IPS-15b (cell line): ENCODE measurements around the gene GOLGA8R.
"Not testable (repeated sequence)": the region's sequence is repeated elsewhere in the genome, so short reads cannot be mapped to it uniquely, and the experiment has no call there.

Source experiments
- H3K27me3 ChIP-seq: one replicate; pipeline ENCODE4 v1.6.1; 2013; ENCODE audit warnings: low read length; ENCODE audit not compliant: control insufficient read depth, insufficient read depth
- H3K36me3 ChIP-seq: one replicate; pipeline ENCODE4 v1.6.1; 2013; ENCODE audit warnings: low read length; ENCODE audit not compliant: control insufficient read depth, insufficient read depth
- H3K4me1 ChIP-seq: one replicate; pipeline ENCODE4 v1.6.1; 2013; ENCODE audit warnings: mild to moderate bottlenecking, low read length; ENCODE audit not compliant: control insufficient read depth, insufficient read depth
- H3K4me3 ChIP-seq: one replicate; pipeline ENCODE4 v1.5.1; 2013; ENCODE audit warnings: low read depth, low read length
- H3K9ac ChIP-seq: one replicate; pipeline ENCODE4 v1.6.1; 2013; ENCODE audit warnings: low read depth, mild to moderate bottlenecking, low read length
- H3K9me3 ChIP-seq: one replicate; pipeline ENCODE4 v1.6.1; 2013; ENCODE audit warnings: mild to moderate bottlenecking, low read length; ENCODE audit not compliant: control insufficient read depth, insufficient read depth

Gene GOLGA8R

GRCh38 chr15:30377082-30377413 lies 37.0 kb downstream of the GOLGA8R start:
- H3K4me3 ChIP-seq, H3K36me3 ChIP-seq, H3K27me3 ChIP-seq, H3K9ac ChIP-seq, H3K9me3 ChIP-seq, H3K4me1 ChIP-seq: not testable (repeated sequence)

DNA sequence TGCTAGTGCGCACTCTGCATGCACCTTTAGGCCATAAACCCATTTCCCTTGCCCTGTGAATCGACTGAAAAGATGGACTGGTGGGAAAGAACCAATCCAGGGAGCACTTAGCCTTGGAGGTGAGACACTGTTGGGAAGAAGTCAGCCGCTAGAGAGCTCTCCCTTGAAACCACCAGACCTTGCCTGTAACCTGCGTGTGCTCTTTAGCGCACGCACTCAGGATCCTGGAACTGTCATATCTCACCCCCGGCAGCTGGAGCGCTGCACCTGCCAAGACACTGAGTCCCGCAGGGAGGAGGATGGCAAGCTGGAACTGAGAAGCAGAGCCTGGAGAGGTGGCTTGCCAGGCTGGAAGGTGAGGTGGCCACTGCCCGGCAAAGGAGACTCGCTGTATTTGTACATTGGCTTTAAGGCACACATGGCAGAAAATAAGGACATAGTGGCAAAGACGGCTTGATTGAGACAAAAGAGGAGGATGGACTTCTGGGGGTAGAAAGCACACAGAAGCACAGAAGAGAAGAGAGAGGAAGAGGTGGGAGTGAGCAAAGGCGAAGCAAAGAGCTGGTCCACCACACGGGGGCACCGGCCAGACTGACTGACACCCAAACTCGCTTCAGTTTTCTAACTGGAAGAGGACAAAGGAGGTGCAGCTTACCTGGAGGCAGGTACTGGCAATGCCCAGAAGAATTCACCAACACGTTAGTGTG lies 37.5 kb downstream of the GOLGA8R start:
- not testable (repeated sequence) for H3K36me3 ChIP-seq, H3K4me3 ChIP-seq, H3K4me1 ChIP-seq, H3K9me3 ChIP-seq, H3K27me3 ChIP-seq, H3K9ac ChIP-seq

DNA sequence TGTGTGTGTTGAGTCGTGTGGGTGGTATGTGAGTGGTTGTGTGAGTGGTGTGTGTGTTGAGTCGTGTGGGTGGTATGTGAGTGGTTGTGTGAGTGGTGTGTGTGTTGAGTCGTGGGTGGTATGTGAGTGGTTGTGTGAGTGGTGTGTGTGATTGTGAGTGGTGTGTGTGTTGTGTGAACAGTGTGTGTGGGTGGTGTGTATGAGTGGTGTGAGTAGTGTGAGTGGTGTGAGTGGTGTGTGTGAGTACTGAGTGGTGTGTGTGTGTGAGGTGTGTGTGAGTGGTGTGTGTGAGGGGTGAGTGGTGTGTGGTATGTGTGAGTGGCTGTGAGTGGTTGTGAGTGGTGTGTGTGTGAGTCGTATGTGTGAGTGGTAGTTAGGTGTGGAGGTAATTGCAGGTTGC lies 38.2 kb downstream of the GOLGA8R start:
- H3K4me1 ChIP-seq, H3K9ac ChIP-seq, H3K9me3 ChIP-seq, H3K36me3 ChIP-seq, H3K27me3 ChIP-seq, H3K4me3 ChIP-seq: not testable (repeated sequence)

GRCh38 chr15:30374862-30375261 lies 39.2 kb downstream of the GOLGA8R start:
- not testable (repeated sequence) for H3K9me3 ChIP-seq, H3K27me3 ChIP-seq, H3K9ac ChIP-seq

GRCh38 chr15:30368271-30368670 lies 45.8 kb downstream of the GOLGA8R start:
- H3K27me3 ChIP-seq, H3K36me3 ChIP-seq, H3K4me3 ChIP-seq, H3K4me1 ChIP-seq, H3K9me3 ChIP-seq, H3K9ac ChIP-seq: not testable (repeated sequence)

More at GRCh38 chr15:30374862-30375261, 39.2 kb downstream of the GOLGA8R start:
- not testable (repeated sequence) for H3K36me3 ChIP-seq, H3K4me3 ChIP-seq, H3K4me1 ChIP-seq

- H3K27me3 ChIP-seq, H3K4me3 ChIP-seq, H3K9me3 ChIP-seq, H3K36me3 ChIP-seq, H3K4me1 ChIP-seq, H3K9ac ChIP-seq: not testable (repeated sequence)
Measured at GRCh38 chr15:30367246-30367645, 46.8 kb downstream of the GOLGA8R start.

GRCh38 chr15:30361404-30361803 lies 52.7 kb downstream of the GOLGA8R start:
- not testable (repeated sequence) for H3K4me3 ChIP-seq, H3K9me3 ChIP-seq, H3K4me1 ChIP-seq, H3K36me3 ChIP-seq, H3K9ac ChIP-seq, H3K27me3 ChIP-seq

- H3K9ac ChIP-seq, H3K4me3 ChIP-seq, H3K27me3 ChIP-seq, H3K36me3 ChIP-seq, H3K9me3 ChIP-seq, H3K4me1 ChIP-seq: not testable (repeated sequence)
Measured at GRCh38 chr15:30360990-30361389, 53.1 kb downstream of the GOLGA8R start.

- H3K4me1 ChIP-seq, H3K9me3 ChIP-seq, H3K27me3 ChIP-seq, H3K36me3 ChIP-seq, H3K4me3 ChIP-seq, H3K9ac ChIP-seq: not testable (repeated sequence)
Measured at GRCh38 chr15:30355043-30355442, 59.0 kb downstream of the GOLGA8R start.
